ENCODE results near the gene MYH15. TPM values are rescaled to one million over a fixed set of nuclear protein-coding genes. Genes with fewer than 3 reads are reported as not detected.
"Not testable (repeated sequence)": the region's sequence is repeated elsewhere in the genome, so short reads cannot be mapped to it uniquely, and the experiment has no call there.

MYH15 gene
- total RNA-seq, 2 donors from 2014 or later, result 0.42 to 0.65 TPM

GRCh38 chr3:108404368-108404767 lies 106.0 kb downstream of the MYH15 start:
- intact Hi-C loops (cut with DNase I), result no loop called here
- no peak for DNase-seq
- no peak for ATAC-seq

- DNase-seq (no peak), ATAC-seq (no peak)
- intact Hi-C loops (cut with DNase I), result no loop called here
Observed at GRCh38 chr3:108403686-108404345, 106.6 kb downstream of the MYH15 start.

DNA sequence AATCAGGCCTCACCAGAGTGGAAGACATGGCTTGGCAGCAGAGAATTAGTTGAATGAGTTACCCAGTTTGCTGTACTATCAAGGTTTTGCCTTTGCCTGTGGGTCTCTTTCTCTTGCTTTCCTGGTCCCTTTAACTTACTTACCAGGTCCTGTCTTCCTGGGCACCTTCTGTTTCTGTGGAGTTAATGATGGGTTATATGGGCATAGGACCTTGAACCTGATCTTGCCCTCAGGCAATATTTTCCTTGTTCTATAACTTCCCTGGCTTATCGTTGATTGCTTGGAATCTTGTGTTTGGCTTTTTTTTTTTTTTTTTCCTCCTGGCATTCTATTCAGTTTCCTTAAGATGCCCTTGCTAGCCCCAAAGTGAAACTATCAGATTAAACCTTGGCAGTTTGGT lies 107.2 kb downstream of the MYH15 start:
- intact Hi-C loops (cut with DNase I), result no loop called here
- no peak for ATAC-seq
- no peak for DNase-seq

GRCh38 chr3:108401836-108402235 lies 108.6 kb downstream of the MYH15 start:
- DNase-seq, result no peak
- ATAC-seq, result no peak
- intact Hi-C loops (cut with DNase I), result no loop called here

DNA sequence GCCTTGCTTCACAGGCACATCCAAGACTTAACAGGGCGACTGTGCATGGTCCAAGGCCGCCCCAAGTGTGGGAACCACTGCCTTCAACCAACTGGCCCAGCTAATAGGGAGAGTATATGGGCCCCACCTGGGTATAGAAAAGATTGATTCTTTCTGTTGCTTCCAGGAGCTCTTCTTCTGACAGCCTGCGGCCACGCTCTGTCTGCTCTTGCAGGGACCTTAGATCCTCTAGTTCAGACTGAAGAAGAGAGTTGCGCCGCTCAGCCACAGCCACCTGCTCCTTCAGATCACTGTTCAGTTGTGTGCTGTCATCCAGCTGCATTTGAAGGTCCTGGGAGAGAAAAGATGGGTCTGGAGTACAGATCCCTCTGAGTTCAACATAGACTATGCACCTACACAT lies 111.9 kb downstream of the MYH15 start:
- DNase-seq (no peak), ATAC-seq (no peak)
- intact Hi-C loops (cut with DNase I), result no loop called here

GRCh38 chr3:108396336-108396735 lies 114.1 kb downstream of the MYH15 start:
- intact Hi-C loops (cut with DNase I), result no loop called here
- DNase-seq, result no peak
- ATAC-seq, result no peak

DNA sequence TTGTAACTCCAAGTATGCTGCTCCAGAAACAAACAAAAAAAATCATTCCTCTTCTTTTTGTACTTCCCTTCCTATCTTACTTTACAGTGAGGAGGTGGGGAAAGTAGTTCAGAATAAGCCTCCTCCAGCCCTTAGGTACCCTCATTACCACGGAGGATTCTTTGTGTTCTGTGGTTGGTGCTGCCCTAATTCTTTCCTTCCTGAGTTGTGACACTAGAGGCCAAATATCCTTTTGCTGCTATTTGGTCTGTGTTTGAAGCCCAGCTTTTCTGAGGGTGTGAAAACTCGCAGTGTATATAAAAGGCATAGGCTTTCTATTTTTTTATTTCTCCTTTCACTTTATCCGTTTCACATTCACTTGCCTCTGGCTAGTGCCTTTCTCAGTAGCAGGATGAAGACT lies 115.8 kb downstream of the MYH15 start:
- ATAC-seq (no peak), DNase-seq (no peak)
- intact Hi-C loops (cut with DNase I), result no loop called here

DNA sequence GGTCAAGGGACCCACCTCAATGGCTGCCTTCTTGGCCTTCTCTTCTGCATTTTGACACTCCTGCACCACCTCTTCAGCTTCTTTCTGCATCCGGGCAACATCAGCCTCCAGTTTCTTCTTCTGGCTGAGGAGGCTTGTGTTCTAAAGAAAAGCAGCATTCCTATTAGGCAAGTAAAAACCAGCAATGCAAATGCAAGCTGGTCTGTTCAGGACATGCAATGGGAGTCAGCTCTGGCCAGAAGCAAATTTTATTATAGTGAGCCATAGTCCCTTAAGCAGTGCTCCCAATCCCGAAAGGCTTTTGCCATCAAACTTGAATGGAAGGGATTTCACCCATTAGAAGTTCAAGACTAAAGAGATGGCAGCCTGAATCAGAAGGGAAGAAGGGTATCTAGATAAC lies 116.4 kb downstream of the MYH15 start:
- intact Hi-C loops (cut with DNase I), result no loop called here
- DNase-seq (no peak), ATAC-seq (no peak)

GRCh38 chr3:108393128-108393900 lies 117.1 kb downstream of the MYH15 start:
- intact Hi-C loops (cut with DNase I), result no loop called here
- DNase-seq (no peak), ATAC-seq (no peak)

- DNase-seq, result no peak
- intact Hi-C loops (cut with DNase I), result no loop called here
- ATAC-seq, result peak in 1 of 2 donors; percentile 71
Observed at GRCh38 chr3:108391917-108392593, 118.3 kb downstream of the MYH15 start.

DNA sequence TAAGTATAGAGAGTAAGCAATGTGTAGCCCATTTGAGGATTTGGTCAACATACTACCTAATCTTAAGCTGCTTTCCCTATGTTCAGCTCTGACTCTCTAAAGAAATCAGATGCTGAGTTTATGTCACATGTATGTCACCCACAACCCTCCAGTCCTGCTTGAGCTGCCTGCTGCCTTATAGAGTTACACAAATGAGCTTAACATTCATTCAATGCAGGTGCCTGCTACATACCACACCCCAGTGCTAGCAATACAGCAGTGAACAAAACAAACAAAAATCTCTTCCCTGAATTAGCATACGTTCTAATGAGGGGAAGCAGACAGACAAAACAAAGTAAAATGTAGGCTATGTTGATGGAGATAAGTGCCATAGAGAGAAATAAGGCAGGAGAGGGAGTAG lies 121.0 kb downstream of the MYH15 start:
- ATAC-seq (no peak), DNase-seq (no peak)
- intact Hi-C loops (cut with DNase I), result no loop called here

DNA sequence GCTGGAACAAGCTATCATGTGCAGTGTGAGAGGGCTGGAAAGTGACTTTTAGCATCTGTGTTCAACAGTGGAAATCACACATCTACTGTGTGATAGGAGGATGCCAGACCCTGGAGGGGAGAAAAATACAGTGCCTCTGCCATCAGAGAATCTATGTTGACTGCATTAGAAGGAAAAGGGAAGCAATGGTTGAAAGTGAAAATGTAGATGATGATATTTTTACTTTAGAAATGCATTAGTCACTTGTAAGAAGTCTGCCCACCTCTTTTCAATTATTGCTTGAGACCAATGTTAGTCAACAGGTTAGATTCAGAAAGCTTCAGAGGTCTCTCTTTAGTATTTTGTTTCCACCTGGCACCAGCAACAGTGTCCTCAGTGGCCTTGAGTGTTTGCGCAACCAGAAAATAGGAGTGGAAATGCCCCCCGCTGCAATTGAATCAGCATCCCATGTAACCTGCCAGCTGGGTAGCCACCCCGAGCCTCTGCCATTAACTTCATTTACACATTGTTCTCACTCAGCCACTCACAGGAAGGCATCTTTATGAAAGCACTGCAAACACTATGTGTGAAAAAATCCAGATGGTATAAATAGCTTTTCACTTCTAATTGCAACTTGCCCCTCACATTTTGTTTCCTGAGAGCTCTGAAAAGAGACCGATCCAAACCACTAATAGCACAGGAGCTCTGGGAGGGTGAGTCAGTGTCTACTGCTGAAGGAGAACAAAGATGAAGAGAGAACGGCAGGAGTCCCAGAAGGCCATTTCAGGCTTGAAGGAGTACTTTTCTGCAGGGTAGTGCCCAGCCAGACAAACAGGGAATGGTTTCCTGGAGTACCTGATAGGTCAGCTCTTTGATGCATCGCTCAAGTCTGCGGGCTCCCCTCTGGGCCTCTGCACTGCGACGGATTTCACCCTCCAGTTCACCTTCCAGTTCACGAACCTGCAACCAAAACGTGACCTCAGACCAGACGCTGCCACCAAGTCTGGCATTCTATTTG lies 122.0 kb downstream of the MYH15 start:
- intact Hi-C loops (cut with DNase I), result no loop called here
- no peak for ATAC-seq
- DNase-seq, result no peak

- intact Hi-C loops (cut with DNase I), result no loop called here
- ATAC-seq (peak in 1 of 2 donors; percentile 32), DNase-seq (no peak)
Observed at GRCh38 chr3:108387063-108387462, 123.3 kb downstream of the MYH15 start.

DNA sequence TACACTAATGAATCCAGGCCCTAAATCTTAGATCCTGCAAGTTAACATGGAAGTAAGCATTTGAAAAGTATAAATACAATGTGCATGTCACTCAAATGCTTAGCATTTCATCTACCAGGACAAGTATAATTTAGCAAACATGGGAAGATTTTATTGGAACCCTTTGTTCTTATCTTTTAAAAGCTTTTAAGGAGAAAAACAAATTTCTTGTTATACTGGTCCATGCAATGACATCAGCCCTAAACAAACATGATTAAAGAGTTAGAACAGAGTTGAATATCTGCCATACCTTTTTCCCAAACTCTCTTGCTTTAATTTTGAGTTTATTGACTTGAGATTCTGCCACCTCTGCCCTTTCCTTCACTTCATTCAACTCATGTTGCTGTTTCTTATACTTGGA lies 127.1 kb downstream of the MYH15 start:
- DNase-seq (no peak), ATAC-seq (no peak)
- intact Hi-C loops (cut with DNase I), result no loop called here

DNA sequence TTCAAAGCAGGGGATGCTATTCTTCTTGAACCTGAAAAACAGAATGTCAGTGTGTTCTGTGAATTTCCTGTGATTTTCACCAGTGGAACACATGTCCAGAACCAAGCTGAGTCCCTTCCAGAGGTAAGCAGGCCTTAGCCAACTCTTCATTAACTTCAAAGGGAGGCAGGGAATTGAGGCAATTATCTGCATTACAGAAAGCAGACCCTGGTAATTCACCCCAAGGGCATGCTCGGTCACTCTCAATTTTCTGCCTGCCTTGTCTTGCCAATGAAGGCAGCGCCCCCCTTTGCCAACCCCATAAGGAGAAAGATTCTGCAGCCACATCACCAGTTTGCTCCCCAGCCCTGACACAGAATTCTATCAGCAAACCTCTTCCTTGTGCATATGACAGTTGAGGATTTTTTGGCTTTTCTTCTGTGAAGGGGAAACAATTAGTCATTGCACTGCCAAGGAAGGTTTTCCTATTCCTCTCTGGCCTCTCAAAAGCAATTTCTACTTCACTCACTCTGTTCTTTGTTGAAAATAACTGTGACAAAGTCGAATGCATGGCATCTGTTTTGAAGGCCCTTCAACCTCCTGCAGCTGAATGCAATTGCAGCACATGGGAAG lies 128.8 kb downstream of the MYH15 start:
- no peak for ATAC-seq
- intact Hi-C loops (cut with DNase I), result no loop called here
- DNase-seq, result no peak

- DNase-seq, result no peak
- intact Hi-C loops (cut with DNase I), result no loop called here
- ATAC-seq, result no peak
Observed at GRCh38 chr3:108380128-108380795, 130.1 kb downstream of the MYH15 start.

DNA sequence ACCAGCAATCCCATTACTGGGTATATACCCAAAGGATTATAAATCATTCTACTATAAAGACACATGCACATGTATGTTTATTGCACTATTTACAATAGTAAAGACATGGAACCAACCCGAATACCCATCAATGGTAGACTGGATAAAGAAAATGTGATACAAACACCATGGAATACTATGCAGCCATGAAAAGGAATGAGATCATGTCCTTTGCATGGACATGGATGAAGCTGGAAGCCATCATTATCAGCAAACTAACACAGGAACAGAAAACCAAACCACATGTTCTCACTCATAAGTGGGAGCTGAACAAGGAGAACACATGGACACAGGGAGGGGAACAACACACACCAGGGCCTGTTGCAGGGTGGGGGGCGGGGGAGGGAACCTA lies 131.4 kb downstream of the MYH15 start:
- intact Hi-C loops (cut with DNase I); DNase-seq; ATAC-seq: not testable (repeated sequence)
